GM23338 (cell line): ENCODE measurements around the gene NPM3. TPM values are rescaled to one million over a fixed set of nuclear protein-coding genes. Genes with fewer than 3 reads are reported as not detected.

ENCODE experiments used
- ATAC-seq: fragments of 200-7000 bp; cut with Tn5 transposase; 3 replicates; pipeline ENCODE4 v1.9.1; 2020
- DNase-seq: peaks from one replicate; pipeline ENCODE4 v3.0.0-alpha.2; 2015; ENCODE audit warnings: low spot score
- H2AFZ ChIP-seq: fragments of 200-600 bp; sonication (generic); 2 replicates; pipeline ENCODE4 v1.8.0; 2016; ENCODE audit warnings: antibody characterized with exemption, mild to moderate bottlenecking, moderate library complexity
- H3F3A ChIP-seq: fragments of 200-600 bp; sonication (generic); replicated peaks from 2 replicates; pipeline ENCODE4 v1.8.0; 2017; ENCODE audit warnings: antibody characterized with exemption, mixed run types, low read depth
- H3K27ac ChIP-seq: fragments of 200-600 bp; sonication (generic); 2 replicates; pipeline ENCODE4 v1.6.1; 2016; ENCODE audit warnings: low read depth
- H3K27me3 ChIP-seq: fragments of 200-600 bp; sonication (generic); 2 replicates; pipeline ENCODE4 v1.8.0; 2016; ENCODE audit warnings: mild to moderate bottlenecking, mixed run types, moderate library complexity; ENCODE audit not compliant: insufficient read depth
- H3K36me3 ChIP-seq: fragments of 200-600 bp; sonication (generic); 2 replicates; pipeline ENCODE4 v1.8.0; 2016; ENCODE audit warnings: mild to moderate bottlenecking; ENCODE audit not compliant: insufficient read depth
- H3K4me1 ChIP-seq: fragments of 200-600 bp; sonication (generic); 2 replicates; pipeline ENCODE4 v1.8.0; 2016; ENCODE audit warnings: mild to moderate bottlenecking, moderate library complexity; ENCODE audit not compliant: insufficient read depth
- H3K4me2 ChIP-seq: fragments of 200-600 bp; sonication (generic); 2 replicates; pipeline ENCODE4 v1.7.1; 2017; ENCODE audit warnings: mixed run types
- H3K4me3 ChIP-seq: fragments of 200-600 bp; sonication (generic); 2 replicates; pipeline ENCODE4 v1.6.1; 2016; ENCODE audit warnings: mixed run types
- H3K79me2 ChIP-seq: fragments of 200-600 bp; sonication (generic); replicated peaks from 2 replicates; pipeline ENCODE4 v1.8.0; 2017; ENCODE audit warnings: mild to moderate bottlenecking; ENCODE audit not compliant: insufficient read depth
- H3K9me2 ChIP-seq: fragments of 200-600 bp; sonication (generic); 2 replicates; pipeline ENCODE4 v1.8.0; 2017; ENCODE audit not compliant: insufficient read depth
- H4K20me1 ChIP-seq: fragments of 200-600 bp; sonication (generic); replicated peaks from 2 replicates; pipeline ENCODE4 v1.8.0; 2017; ENCODE audit warnings: mild to moderate bottlenecking; ENCODE audit not compliant: insufficient read depth
- H3K27ac Mint-ChIP-seq: 2 replicates; pipeline ENCODE4 v1.8.0; 2020; ENCODE audit warnings: inconsistent platforms, mild to moderate bottlenecking, moderate library complexity, mixed read lengths
- H3K27me3 Mint-ChIP-seq: 3 replicates; pipeline ENCODE4 v1.8.0; 2022; ENCODE audit warnings: low read depth, mild to moderate bottlenecking, moderate library complexity, mixed read lengths, inconsistent platforms; ENCODE audit not compliant: insufficient read depth, poor library complexity
- H3K36me3 Mint-ChIP-seq: 3 replicates; pipeline ENCODE4 v1.8.0; 2021; ENCODE audit warnings: low read depth, mild to moderate bottlenecking, inconsistent platforms, moderate library complexity, mixed read lengths
- H3K4me1 Mint-ChIP-seq: 3 replicates; pipeline ENCODE4 v1.8.0; 2020; ENCODE audit warnings: mild to moderate bottlenecking, inconsistent platforms, mixed read lengths
- H3K4me3 Mint-ChIP-seq: 3 replicates; pipeline ENCODE4 v1.8.0; 2021; ENCODE audit warnings: moderate library complexity, mild to moderate bottlenecking, inconsistent platforms, mixed read lengths
- H3K9me3 Mint-ChIP-seq: 3 replicates; pipeline ENCODE4 v1.8.0; 2020; ENCODE audit warnings: moderate library complexity, mild to moderate bottlenecking, inconsistent platforms, mixed read lengths
- CTCF ChIP-seq, 2 experiments: fragments of 200-600 bp in 1 of 2; sonication (generic) in 1 of 2; conservative IDR thresholded peaks; 2 replicates each; pipeline versions ENCODE4 v1.5.1 to v1.6.1; 2016 to 2017; ENCODE audit warnings: antibody characterized with exemption in 2 of 2, low read depth in 2 of 2, mild to moderate bottlenecking in 2 of 2, moderate library complexity in 1 of 2
- EZH2phosphoT487 ChIP-seq: fragments of 200-600 bp; sonication (generic); IDR thresholded peaks from one replicate; pipeline ENCODE4 v1.8.1; 2018; ENCODE audit warnings: antibody characterized with exemption; ENCODE audit not compliant: unreplicated experiment
- STAT1 ChIP-seq: IDR thresholded peaks from one replicate; pipeline ENCODE4 v1.6.1; 2016; ENCODE audit warnings: antibody characterized with exemption; ENCODE audit not compliant: unreplicated experiment
- ZNF462 ChIP-seq: fragments of 250-450 bp; sonication (Bioruptor Pico); IDR thresholded peaks from 2 replicates; pipeline ENCODE4 v1.5.0; 2020; ENCODE audit warnings: mild to moderate bottlenecking, moderate library complexity
- polyA plus RNA-seq: library from polyadenylated mRNA; unstranded; fragments of >200 nt; fragmentation: Nextera tagmentation; extraction: Ambion mirVana; gene quantifications from 2 replicates; pipeline ENCODE4 v1.2.1, GENCODE V29; 2016
- total RNA-seq: library from RNA; depleted of rRNA; stranded (reverse); fragments of >200 nt; shearing (Covaris generic); gene quantifications from 2 replicates; pipeline ENCODE4 v1.2.3, GENCODE V29; 2014

The NPM3 gene
- total and polyA plus RNA-seq, 2 experiments from 2014 or later, result 31.5 to 258 TPM

GRCh38 chr10:101817337-101818118 lies 34.3 kb upstream of the NPM3 start:
- DNase-seq (peak; percentile 72), ATAC-seq (peak; percentile 20)
- TF ChIP-seq STAT1 (no peak), ZNF462 (no peak), EZH2phosphoT487 (no peak), CTCF (conservative IDR thresholded peaks at IDR 0.05; ENCODE audit: low read depth in 2 of 2) (no peak)
- peaks cover 24% of the 10 kb centered on the region; the same call in 2 of the 3 replicates for H3K4me1 Mint-ChIP-seq
- Histone ChIP-seq H3K4me1 (peaks cover 24% of the 10 kb centered on the region), H3K4me3 (peak overlapping the region; percentile 88), H4K20me1 (peaks cover 43% of the 10 kb centered on the region), H2AFZ (no peak overlapping the region), H3K27me3 (no peaks in the 10 kb centered on the region), H3K9me2 (no peaks in the 10 kb centered on the region), H3K79me2 (peaks cover 65% of the 10 kb centered on the region), H3F3A (no peaks in the 10 kb centered on the region), H3K4me2 (peak overlapping the region; percentile 91), H3K36me3 (no peaks in the 10 kb centered on the region), H3K27ac (peak overlapping the region; percentile 85)
- no peaks in the 10 kb centered on the region; the same call in 2 of the 3 replicates for H3K9me3 Mint-ChIP-seq
- H3K4me3 Mint-ChIP-seq, result peak overlapping the region; percentile 86
- peaks cover 9% of the 10 kb centered on the region for H3K27me3 Mint-ChIP-seq
- H3K27ac Mint-ChIP-seq, result peak overlapping the region; percentile 99
- H3K36me3 Mint-ChIP-seq, result peaks cover 5% of the 10 kb centered on the region; the same call in 2 of the 3 replicates
